Activated naive CD8-positive, alpha-beta T cell treated with anti-CD3 and anti-CD28 coated beads for 36 hours (primary cell): ENCODE measurements around the gene PA2G4. TPM values are rescaled to one million over a fixed set of nuclear protein-coding genes. Genes with fewer than 3 reads are reported as not detected.
A peak's percentile ranks its signal among the peaks of the same experiment; 100 is the strongest.
"Not testable (repeated sequence)": the region's sequence is repeated elsewhere in the genome, so short reads cannot be mapped to it uniquely, and the experiment has no call there.

Experiments
- DNase-seq: peaks from one replicate; pipeline ENCODE4 v3.0.0; 2021
- H3K27ac Mint-ChIP-seq: one replicate; pipeline ENCODE4 v1.8.0; 2022; ENCODE audit warnings: mild to moderate bottlenecking, moderate library complexity, mixed read lengths
- H3K27me3 Mint-ChIP-seq: one replicate; pipeline ENCODE4 v1.8.0; 2022; ENCODE audit warnings: mild to moderate bottlenecking, mixed read lengths
- H3K36me3 Mint-ChIP-seq: one replicate; pipeline ENCODE4 v1.8.0; 2021; ENCODE audit warnings: mild to moderate bottlenecking, mixed read lengths
- H3K4me1 Mint-ChIP-seq: one replicate; pipeline ENCODE4 v1.8.0; 2021; ENCODE audit warnings: mixed read lengths
- H3K4me3 Mint-ChIP-seq: one replicate; pipeline ENCODE4 v1.8.0; 2022; ENCODE audit warnings: mild to moderate bottlenecking, moderate library complexity, mixed read lengths
- H3K9me3 Mint-ChIP-seq: one replicate; pipeline ENCODE4 v1.8.0; 2022; ENCODE audit warnings: mixed read lengths
- total RNA-seq, 2 experiments: library from RNA; stranded (reverse); gene quantifications; one replicate each; pipeline ENCODE4 v1.2.3, GENCODE V29; 2021

The PA2G4 gene
- total RNA-seq, result 100 to 1,000 TPM; 552 to 588 TPM

DNA sequence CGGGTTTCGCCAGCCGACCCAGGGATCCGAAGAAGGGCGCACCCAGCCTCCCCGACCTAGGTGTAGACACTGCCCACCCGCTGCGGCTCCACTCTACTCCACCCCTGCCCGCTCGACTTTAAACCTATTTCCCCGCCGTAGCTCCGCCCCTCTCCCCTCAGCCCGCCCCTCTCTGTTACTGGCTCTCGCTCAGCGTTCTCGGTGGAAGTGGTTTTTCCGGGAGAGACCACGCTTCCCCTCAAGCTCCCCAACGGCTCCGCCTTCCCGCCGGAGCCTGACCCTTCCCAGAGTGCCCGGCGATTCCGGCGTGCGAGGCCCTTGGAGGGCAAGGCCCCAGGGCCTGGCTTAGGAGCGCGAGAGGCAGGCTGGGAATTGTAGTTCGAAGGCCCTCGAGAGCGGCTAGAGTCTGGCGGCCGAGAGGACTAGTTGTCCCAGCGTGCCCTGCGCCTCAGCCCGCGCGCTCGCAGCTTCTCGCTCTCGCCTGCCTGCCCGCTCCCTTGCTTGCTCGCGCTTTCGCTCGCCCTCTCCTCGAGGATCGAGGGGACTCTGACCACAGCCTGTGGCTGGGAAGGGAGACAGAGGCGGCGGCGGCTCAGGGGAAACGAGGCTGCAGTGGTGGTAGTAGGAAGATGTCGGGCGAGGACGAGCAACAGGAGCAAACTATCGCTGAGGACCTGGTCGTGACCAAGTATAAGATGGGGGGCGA lies at the start of gene PA2G4:
Gene PA2G4, plus strand, starts transcription at position 451 of the 706 bp plus-strand sequence. Its CDS starts 179 bp downstream, at position 630.
- peak; percentile 99 for DNase-seq
- peak within 1 kb of the TSS; percentile 94 for H3K4me3 Mint-ChIP-seq
- H3K4me1 Mint-ChIP-seq, result peaks cover 43% of the 10 kb centered on the region
- peaks cover 39% of the 10 kb centered on the region for H3K36me3 Mint-ChIP-seq
- H3K27ac Mint-ChIP-seq, result peak within 1 kb of the TSS; percentile 97
- H3K9me3 Mint-ChIP-seq, result no peaks in the 10 kb centered on the region
- peaks cover 7% of the 10 kb centered on the region for H3K27me3 Mint-ChIP-seq

DNA sequence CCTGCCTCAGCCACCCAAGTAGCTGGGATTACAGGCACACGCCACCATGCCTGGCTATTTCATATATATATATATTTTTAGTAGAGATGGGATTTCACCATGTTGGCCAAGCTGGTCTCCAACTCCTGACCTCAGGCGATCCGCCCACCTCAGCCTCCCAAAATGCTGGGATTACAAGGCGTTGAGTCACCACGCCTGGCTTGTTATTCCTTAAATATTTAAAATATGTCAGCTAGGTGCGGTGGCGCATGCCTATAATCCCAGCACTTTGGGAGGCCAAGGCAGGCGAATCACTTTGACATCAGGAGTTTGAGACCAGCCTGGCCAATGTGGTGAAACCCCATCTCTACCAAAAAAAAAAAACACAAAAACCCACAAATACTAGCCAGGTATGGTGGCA lies 44.4 kb upstream of the PA2G4 start:
- DNase-seq, H3K4me1 Mint-ChIP-seq, H3K9me3 Mint-ChIP-seq, H3K36me3 Mint-ChIP-seq, H3K27me3 Mint-ChIP-seq, H3K27ac Mint-ChIP-seq, H3K4me3 Mint-ChIP-seq: not testable (repeated sequence)

DNA sequence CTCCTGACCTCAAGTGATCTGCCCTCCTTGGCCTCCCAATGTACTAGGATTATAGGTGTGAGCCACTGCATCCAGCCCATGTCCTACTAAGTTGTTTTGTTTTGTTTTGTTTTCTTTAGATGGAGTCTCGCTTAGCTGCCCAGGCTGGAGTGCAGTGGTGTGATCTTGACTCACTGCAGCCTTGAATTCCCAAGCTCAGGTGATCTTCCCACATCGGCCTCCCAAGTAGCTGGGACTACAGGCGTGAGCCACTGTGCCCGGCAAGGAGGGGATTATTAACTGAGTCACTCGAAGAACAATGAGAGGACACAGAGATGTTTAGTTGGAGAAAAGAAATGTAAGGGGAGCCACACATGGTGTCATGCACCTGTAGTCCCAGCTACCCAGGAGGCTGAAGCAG lies 42.4 kb upstream of the PA2G4 start:
- peaks cover 2% of the 10 kb centered on the region for H3K4me1 Mint-ChIP-seq
- H3K9me3 Mint-ChIP-seq, result no peaks in the 10 kb centered on the region
- H3K36me3 Mint-ChIP-seq, result no peaks in the 10 kb centered on the region
- no peak for DNase-seq
- no peak overlapping the region for H3K27ac Mint-ChIP-seq
- H3K27me3 Mint-ChIP-seq, result no peaks in the 10 kb centered on the region
- H3K4me3 Mint-ChIP-seq, result no peak overlapping the region

DNA sequence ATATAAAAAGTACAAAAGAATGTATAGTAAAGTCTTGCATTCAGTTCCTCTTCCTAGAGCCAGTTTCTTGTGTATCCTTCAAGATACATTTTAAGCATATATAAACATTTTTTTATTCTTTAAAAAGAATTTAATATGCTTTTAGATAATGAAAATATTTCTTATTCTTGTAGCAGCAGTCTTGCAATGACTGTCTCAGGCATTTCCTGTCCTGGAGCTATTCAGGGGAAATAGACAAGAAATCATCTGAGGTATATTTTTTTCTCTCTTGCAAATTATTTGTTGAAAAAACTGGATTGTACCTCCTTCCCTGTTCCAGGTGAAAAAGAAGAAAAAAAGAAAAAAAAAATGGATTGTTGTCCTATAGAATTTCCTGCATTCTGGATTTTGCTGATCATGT lies 41.4 kb upstream of the PA2G4 start:
- Mint-ChIP-seq H3K9me3 (no peaks in the 10 kb centered on the region), H3K27ac (no peak overlapping the region), H3K36me3 (no peaks in the 10 kb centered on the region), H3K4me3 (no peak overlapping the region), H3K4me1 (peaks cover 2% of the 10 kb centered on the region), H3K27me3 (no peaks in the 10 kb centered on the region)
- no peak for DNase-seq

DNA sequence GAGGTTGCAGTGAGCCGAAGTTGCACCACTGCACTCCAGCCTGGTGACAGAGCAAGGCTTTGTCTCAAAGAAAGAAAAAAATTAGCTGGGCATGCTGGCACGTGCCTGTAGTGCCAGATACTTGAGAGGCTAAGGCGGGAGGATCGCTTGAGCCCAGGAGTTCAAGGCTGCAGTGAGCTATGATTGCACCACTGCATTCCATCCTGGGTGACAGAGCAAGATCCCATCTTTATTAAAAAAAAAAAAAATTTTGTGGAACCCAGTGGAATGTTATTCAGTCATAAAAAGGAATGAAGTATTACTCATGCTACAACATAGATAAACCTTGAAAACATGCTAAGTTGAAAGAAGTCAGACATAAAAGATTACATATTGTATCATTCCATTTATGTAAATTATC lies 32.7 kb upstream of the PA2G4 start:
- Mint-ChIP-seq H3K4me3 (no peak overlapping the region), H3K4me1 (peaks cover 2% of the 10 kb centered on the region), H3K9me3 (no peaks in the 10 kb centered on the region), H3K36me3 (no peaks in the 10 kb centered on the region), H3K27ac (no peak overlapping the region), H3K27me3 (no peaks in the 10 kb centered on the region)
- no peak for DNase-seq

DNA sequence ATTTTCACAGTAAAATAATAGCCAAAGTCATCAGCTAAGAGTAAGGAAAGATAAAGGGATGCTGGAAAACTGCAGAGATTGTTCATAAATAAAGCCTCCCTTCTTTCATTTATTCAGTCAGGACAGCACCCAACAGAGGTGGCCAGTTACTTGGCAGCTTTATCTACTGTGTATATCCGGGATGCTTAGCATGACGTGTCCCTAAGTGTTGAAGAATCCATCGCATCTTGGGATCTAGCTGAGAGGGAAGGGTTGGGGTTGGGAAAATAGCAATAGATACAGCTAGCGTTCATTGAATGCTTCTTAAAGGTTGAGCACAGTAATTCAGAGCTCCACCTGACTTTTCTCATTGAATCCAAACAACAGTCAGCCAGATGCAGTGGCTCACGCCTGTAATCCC lies 30.0 kb upstream of the PA2G4 start:
- no peak overlapping the region for H3K4me3 Mint-ChIP-seq
- no peak overlapping the region for H3K27ac Mint-ChIP-seq
- no peaks in the 10 kb centered on the region for H3K9me3 Mint-ChIP-seq
- no peaks in the 10 kb centered on the region for H3K27me3 Mint-ChIP-seq
- no peaks in the 10 kb centered on the region for H3K4me1 Mint-ChIP-seq
- no peaks in the 10 kb centered on the region for H3K36me3 Mint-ChIP-seq
- DNase-seq, result no peak

DNA sequence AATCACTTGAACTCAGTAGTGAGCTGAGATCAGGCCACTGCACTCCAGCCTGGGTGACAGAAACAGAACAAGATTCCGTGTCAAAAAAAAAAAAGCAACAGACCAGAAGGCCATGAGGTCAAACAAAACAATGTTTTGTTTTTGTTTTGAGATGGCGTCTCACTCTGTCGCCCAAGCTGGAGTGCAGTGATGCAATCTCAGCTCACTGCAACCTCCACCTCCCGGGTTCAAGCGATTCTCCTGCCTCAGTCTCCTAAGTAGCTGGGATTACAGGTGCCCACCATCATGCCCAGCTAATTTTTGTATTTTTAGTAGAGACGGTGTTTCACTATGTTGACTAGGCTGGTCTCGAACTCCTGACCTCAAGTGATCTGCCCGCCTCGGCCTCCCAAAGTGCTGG lies 26.4 kb upstream of the PA2G4 start:
- H3K9me3 Mint-ChIP-seq, H3K27ac Mint-ChIP-seq, H3K4me3 Mint-ChIP-seq, H3K36me3 Mint-ChIP-seq, DNase-seq: not testable (repeated sequence)
- Mint-ChIP-seq H3K4me1 (peaks cover 10% of the 10 kb centered on the region), H3K27me3 (peaks cover 14% of the 10 kb centered on the region)

DNA sequence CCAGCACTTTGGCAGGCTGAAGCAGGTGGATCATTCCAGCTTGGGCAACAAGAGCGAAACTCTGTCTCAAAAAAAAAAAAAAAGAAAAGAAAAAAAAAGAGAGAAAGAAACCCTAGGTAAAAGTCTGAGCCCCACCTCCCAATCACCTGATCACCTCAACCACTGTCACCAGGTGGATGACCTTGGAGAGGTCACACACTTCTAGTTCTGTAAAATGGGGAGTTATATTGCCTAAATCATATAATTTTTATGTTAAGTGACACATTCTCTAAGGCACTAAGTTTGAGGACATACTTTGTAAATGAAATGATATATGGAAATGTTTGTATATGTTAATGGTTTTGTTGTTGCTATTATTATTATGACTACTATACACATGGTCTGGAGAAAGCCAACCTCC lies 25.9 kb upstream of the PA2G4 start:
- no peaks in the 10 kb centered on the region for H3K9me3 Mint-ChIP-seq
- H3K36me3 Mint-ChIP-seq, result no peaks in the 10 kb centered on the region
- no peak overlapping the region for H3K27ac Mint-ChIP-seq
- H3K27me3 Mint-ChIP-seq, result peaks cover 14% of the 10 kb centered on the region
- H3K4me1 Mint-ChIP-seq, result peaks cover 10% of the 10 kb centered on the region
- DNase-seq, result no peak
- peak overlapping the region; percentile 78 for H3K4me3 Mint-ChIP-seq

DNA sequence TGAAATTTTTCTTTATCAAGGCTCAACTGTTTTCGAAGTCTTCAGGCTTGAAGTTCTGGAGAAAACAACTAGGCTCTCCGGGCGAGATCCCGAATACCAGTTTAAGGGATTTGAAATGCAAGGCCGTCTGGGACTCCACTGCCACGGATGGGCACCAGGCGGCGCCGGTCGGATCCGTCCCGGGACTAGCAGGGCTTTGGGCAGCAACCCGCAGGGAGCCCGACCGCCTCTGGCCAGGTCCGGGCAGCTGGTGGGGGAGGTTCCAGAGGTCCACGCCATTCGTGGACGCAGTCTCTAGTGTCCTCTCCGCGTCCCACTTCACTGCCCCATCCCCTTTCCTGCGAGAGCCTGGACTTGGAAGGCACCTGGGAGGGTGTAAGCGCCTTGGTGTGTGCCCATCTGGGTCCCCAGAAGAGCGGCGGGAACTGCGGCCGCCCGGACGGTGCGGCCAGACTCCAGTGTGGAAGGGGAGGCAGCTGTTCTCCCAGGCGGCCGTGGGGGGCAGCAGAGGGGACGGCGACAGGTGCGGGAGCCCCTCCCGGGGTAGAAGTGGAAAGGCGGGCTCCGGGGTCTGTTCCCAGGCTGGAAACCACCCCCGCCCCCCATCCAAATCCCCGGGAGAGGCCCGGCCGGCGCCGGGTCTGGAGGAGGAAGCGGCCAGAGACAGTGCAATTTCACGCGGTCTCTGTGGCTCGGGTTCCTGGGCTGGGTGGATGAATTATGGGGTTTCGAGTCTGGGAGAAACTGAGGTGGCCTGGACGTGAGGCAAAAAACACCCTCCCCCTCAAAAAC lies 25.2 kb upstream of the PA2G4 start:
- H3K9me3 Mint-ChIP-seq, result no peaks in the 10 kb centered on the region
- H3K4me3 Mint-ChIP-seq, result peak overlapping the region; percentile 78
- DNase-seq, result peak; percentile 65
- H3K27ac Mint-ChIP-seq, result peak overlapping the region; percentile 34
- H3K36me3 Mint-ChIP-seq, result no peaks in the 10 kb centered on the region
- H3K27me3 Mint-ChIP-seq, result peaks cover 14% of the 10 kb centered on the region
- peaks cover 10% of the 10 kb centered on the region for H3K4me1 Mint-ChIP-seq

DNA sequence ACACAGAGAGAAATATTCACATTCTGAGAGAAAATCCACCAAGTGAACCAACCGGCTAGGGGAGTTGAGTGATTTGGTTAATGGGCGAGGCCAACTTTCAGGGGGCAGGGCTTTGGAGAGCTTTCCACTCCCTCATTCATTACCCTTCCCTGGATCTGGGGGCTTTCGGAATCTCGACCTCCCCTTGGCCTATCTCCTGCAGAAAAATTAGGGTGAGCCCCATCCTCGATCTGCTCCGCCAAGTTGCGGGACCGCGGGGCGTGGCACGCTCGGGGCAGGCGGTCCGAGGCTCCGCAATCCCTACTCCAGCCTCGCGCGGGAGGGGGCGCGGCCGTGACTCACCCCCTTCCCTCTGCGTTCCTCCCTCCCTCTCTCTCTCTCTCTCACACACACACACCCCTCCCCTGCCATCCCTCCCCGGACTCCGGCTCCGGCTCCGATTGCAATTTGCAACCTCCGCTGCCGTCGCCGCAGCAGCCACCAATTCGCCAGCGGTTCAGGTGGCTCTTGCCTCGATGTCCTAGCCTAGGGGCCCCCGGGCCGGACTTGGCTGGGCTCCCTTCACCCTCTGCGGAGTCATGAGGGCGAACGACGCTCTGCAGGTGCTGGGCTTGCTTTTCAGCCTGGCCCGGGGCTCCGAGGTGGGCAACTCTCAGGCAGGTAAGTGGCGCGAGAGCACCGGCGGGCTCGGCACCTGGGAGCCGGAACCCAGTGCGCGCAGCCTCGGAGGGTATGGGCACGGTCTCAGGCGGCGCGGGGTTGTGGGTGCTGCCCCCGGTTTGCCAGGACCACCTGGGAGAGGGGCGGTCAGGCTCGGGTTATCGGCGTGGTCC lies 24.4 kb upstream of the PA2G4 start, which contains the start of gene ERBB3:
Gene ERBB3, plus strand, starts transcription at position 443 of the 833 bp plus-strand sequence. Its CDS starts 136 bp downstream, at position 579.
- Mint-ChIP-seq H3K27ac (peak within 1 kb of the TSS; percentile 34), H3K9me3 (no peaks in the 10 kb centered on the region), H3K36me3 (no peaks in the 10 kb centered on the region), H3K27me3 (peaks cover 14% of the 10 kb centered on the region), H3K4me3 (peak within 1 kb of the TSS; percentile 78), H3K4me1 (peaks cover 10% of the 10 kb centered on the region)
- DNase-seq, result peak; percentile 73

DNA sequence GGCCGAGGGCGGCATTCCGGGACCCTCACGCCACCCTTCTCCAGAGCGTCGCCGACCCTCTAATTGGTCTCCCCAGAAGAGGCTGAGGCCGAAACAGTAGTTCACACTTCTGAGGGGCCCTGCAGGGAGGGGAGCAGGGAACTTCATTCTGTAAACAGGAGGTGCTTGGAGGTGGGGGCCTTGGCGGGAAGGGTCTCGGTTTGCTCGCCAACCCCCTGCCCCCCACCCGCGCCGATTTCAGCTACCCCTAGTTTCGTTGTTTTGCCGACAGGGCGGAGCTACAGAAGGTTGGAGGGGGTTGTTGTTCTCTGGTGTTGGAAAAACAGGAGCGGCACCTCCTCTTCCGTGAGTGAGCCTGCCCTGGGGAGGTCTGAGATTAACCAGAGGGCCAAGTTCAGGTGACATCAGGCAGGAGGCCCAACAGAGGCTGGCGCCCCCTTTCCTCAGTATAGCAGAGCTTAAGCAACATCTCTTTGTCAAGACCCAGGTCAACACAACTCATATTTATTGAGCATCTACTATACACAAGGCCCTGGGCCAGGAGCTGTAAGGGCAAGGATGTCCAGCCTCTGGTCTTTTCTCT lies 23.7 kb upstream of the PA2G4 start:
- Mint-ChIP-seq H3K27me3 (peaks cover 14% of the 10 kb centered on the region), H3K4me1 (peaks cover 10% of the 10 kb centered on the region), H3K27ac (no peak overlapping the region), H3K4me3 (peak overlapping the region; percentile 78), H3K9me3 (no peaks in the 10 kb centered on the region), H3K36me3 (no peaks in the 10 kb centered on the region)
- DNase-seq, result no peak

DNA sequence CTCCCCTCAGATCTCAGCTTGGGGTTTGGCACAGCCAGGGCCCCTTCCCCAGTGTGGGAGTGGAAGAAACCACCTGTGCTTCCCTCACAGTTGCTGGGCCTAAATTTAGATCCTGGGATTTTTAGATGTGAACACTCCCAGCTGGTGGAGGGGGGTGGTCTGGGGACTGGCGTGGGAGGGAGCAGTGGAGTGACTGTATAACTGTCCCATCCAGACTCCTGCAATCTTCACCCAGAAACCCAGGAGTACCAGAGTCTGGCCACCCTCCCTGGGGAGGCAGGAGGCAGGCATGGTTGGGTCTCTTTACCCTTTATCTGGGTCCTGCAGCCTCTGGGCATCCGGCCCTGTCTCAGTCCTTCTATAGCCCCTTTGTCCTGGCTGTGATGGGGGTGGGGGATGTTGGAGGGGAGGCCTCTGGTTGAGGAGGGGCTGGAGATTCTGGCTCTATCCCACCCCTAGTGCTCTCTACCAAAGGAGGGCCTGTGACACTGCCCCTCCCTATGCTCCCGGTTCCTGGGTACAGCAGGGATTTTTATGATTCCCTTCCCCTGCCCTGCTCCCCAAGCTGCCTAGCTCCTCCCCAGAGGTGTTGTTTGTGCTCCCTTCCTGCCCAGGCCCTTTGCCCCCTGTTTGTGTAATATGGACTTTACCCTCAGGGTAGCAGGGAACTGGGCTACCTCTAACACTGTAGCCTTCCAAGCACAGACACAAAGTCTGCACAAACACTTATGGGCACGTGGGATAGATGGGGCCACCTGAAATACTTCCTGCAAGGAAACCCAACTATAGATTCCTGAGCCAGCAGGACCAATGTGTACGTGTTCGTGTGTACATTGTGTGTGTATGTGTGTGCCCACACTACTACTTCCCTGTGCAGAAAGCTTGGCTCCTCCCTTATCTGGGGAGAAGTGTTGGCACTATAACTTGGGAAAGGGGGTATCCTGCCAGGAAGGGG lies 22.7 kb upstream of the PA2G4 start:
- peaks cover 14% of the 10 kb centered on the region for H3K27me3 Mint-ChIP-seq

DNA sequence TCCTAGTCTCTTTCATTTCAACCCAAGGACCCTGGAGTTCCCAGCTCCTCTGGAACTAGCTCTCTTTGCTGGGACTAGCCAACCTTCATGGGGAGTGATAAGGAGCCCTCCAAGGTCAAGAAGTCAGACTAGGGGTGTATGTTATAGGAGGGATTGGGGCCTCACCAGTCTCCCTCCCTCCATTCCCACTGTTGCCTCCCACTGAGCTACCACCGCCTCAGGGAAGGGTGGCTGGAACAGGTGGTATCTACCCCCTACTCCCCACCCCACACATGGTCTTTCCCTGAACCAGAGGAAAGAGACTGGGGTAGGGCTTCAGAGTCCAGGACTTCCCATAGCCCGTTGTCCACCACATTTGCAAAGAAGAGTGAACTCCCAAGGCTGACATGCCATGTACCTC lies 22.0 kb upstream of the PA2G4 start:
- no peak overlapping the region for H3K27ac Mint-ChIP-seq
- H3K9me3 Mint-ChIP-seq, result no peaks in the 10 kb centered on the region
- peaks cover 10% of the 10 kb centered on the region for H3K4me1 Mint-ChIP-seq
- no peak overlapping the region for H3K4me3 Mint-ChIP-seq
- no peaks in the 10 kb centered on the region for H3K36me3 Mint-ChIP-seq
- DNase-seq, result no peak
- H3K27me3 Mint-ChIP-seq, result peaks cover 14% of the 10 kb centered on the region

More for the DNA sequence above, 22.7 kb upstream of the PA2G4 start:
- no peak overlapping the region for H3K27ac Mint-ChIP-seq
- DNase-seq, result no peak
- no peaks in the 10 kb centered on the region for H3K9me3 Mint-ChIP-seq
- H3K4me3 Mint-ChIP-seq, result no peak overlapping the region
- H3K36me3 Mint-ChIP-seq, result no peaks in the 10 kb centered on the region
- H3K4me1 Mint-ChIP-seq, result peaks cover 10% of the 10 kb centered on the region

DNA sequence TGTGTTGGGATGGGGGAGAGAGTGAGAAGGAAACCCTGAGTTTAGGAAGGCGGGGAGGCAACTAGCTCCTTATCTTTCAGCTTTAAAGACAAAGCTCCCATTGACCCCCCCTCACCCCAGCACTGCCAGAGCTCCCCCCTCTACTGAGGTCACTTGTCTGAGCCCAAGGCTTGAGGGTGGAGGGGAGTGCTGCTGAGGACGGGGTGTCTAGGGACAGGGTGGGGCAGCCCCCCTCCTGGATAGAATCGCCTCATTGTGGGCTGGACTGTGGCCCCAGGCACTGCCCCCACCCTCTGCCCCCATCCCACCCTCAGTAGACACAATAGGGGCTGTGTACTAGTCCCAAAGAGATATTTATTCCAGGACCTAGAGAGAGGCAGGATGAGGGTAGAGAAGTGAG lies 21.4 kb upstream of the PA2G4 start:
- H3K9me3 Mint-ChIP-seq, result no peaks in the 10 kb centered on the region

More for the DNA sequence above, 21.4 kb upstream of the PA2G4 start:
- Mint-ChIP-seq H3K4me1 (peaks cover 10% of the 10 kb centered on the region), H3K27me3 (peaks cover 14% of the 10 kb centered on the region), H3K36me3 (no peaks in the 10 kb centered on the region), H3K27ac (no peak overlapping the region), H3K4me3 (no peak overlapping the region)
- DNase-seq, result no peak
